A673 (cell line): ENCODE measurements around the gene ANKS1B. TPM values are rescaled to one million over a fixed set of nuclear protein-coding genes. Genes with fewer than 3 reads are reported as not detected.

Experiments used
- BruUV-seq: library from RNA; stranded (reverse); fragments of 400-500 nt; replicated peaks from 2 replicates; lab custom pipeline; 2021; lab: Mats Ljungman, UMichigan
- CTCF ChIA-PET: fragments of 300-600 bp; sonication (Branson Sonifier 250); formaldehyde crosslinking; loops from one replicate; lab custom pipeline; 2022; ENCODE audit warnings: antibody characterized with exemption; lab: Charles Lee
- POLR2A ChIA-PET: fragments of 300-600 bp; sonication (Branson Sonifier 250); formaldehyde crosslinking; loops from one replicate; lab custom pipeline; 2022; ENCODE audit warnings: antibody characterized with exemption; ENCODE audit not compliant: low non-redundant PET; lab: Charles Lee
- DNase-seq: peaks from one replicate; pipeline ENCODE4 v3.0.0-alpha.2; 2015; ENCODE audit warnings: low spot score
- H3K27ac ChIP-seq: fragments of 200-600 bp; sonication (generic); 2 replicates; pipeline ENCODE4 v1.5.1; 2016; ENCODE audit warnings: mixed run types, low read depth, mild to moderate bottlenecking, mixed read lengths, antibody characterized with exemption, low read length; ENCODE audit not compliant: poor library complexity, severe bottlenecking
- H3K27me3 ChIP-seq: fragments of 200-600 bp; sonication (generic); replicated peaks from 2 replicates; pipeline ENCODE4 v1.6.1; 2017; ENCODE audit warnings: mixed run types, low read depth, mild to moderate bottlenecking, mixed read lengths, antibody characterized with exemption, low read length; ENCODE audit not compliant: insufficient read depth, poor library complexity
- H3K36me3 ChIP-seq: fragments of 200-600 bp; sonication (generic); 2 replicates; pipeline ENCODE4 v1.6.1; 2016; ENCODE audit warnings: mixed run types, mild to moderate bottlenecking, mixed read lengths, antibody characterized with exemption, low read length; ENCODE audit not compliant: insufficient read depth, poor library complexity, severe bottlenecking
- H3K4me1 ChIP-seq: fragments of 200-600 bp; sonication (generic); 2 replicates; pipeline ENCODE4 v1.6.1; 2017; ENCODE audit warnings: mixed run types, mild to moderate bottlenecking, mixed read lengths, antibody characterized with exemption, low read length; ENCODE audit not compliant: insufficient read depth, poor library complexity, severe bottlenecking
- H3K4me3 ChIP-seq: fragments of 200-600 bp; sonication (generic); 2 replicates; pipeline ENCODE4 v1.5.1; 2016; ENCODE audit warnings: low read depth, mixed run types, mild to moderate bottlenecking, mixed read lengths, low read length; ENCODE audit not compliant: poor library complexity, severe bottlenecking
- H3K9me3 ChIP-seq: fragments of 200-600 bp; sonication (generic); 2 replicates; pipeline ENCODE4 v1.6.1; 2016; ENCODE audit warnings: mixed run types, low read depth, mild to moderate bottlenecking, mixed read lengths, antibody characterized with exemption, low read length; ENCODE audit not compliant: poor library complexity, severe bottlenecking
- EZH2 ChIP-seq: fragments of 200-600 bp; sonication (generic); IDR thresholded peaks from 2 replicates; pipeline ENCODE4 v1.6.1; 2017; ENCODE audit warnings: borderline replicate concordance, low read depth, mild to moderate bottlenecking, mixed read lengths, antibody characterized with exemption, low read length; ENCODE audit not compliant: poor library complexity, severe bottlenecking
- intact Hi-C: fragments of 100-400 bp; cut with micrococcal nuclease; formaldehyde crosslinking; loops from one replicate; pipeline ENCODE4 v1.10.0; 2022; ENCODE audit not compliant: unreplicated experiment
- total RNA-seq: library from RNA; stranded (reverse); gene quantifications from 2 replicates; pipeline ENCODE4 v1.2.3, GENCODE V29; 2021
- TF ChIP-seq, protein P1 (sequence below): fragments of 300-800, 200-600 bp; sonication (generic); conservative IDR thresholded peaks from 2 replicates; pipeline ENCODE4 v1.5.1; 2017; ENCODE audit warnings: low read depth, mild to moderate bottlenecking, antibody characterized with exemption, low read length, moderate library complexity, mixed read lengths

Gene ANKS1B
- total RNA-seq, 1 experiment from 2014 or later = 0.99 TPM

- no peaks in the 10 kb centered on the region for H3K36me3 ChIP-seq
- TF ChIP-seq, protein P1, sequence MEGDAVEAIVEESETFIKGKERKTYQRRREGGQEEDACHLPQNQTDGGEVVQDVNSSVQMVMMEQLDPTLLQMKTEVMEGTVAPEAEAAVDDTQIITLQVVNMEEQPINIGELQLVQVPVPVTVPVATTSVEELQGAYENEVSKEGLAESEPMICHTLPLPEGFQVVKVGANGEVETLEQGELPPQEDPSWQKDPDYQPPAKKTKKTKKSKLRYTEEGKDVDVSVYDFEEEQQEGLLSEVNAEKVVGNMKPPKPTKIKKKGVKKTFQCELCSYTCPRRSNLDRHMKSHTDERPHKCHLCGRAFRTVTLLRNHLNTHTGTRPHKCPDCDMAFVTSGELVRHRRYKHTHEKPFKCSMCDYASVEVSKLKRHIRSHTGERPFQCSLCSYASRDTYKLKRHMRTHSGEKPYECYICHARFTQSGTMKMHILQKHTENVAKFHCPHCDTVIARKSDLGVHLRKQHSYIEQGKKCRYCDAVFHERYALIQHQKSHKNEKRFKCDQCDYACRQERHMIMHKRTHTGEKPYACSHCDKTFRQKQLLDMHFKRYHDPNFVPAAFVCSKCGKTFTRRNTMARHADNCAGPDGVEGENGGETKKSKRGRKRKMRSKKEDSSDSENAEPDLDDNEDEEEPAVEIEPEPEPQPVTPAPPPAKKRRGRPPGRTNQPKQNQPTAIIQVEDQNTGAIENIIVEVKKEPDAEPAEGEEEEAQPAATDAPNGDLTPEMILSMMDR = no peak
- no peak for TF ChIP-seq EZH2
- ChIA-PET POLR2A (no interaction called here), CTCF (no interaction called here)
- peaks cover 6% of the 10 kb centered on the region for H3K4me1 ChIP-seq
- intact Hi-C loops = no loop called here
- no TSS peak for BruUV-seq
- no peak overlapping the region for H3K27ac ChIP-seq
- H3K4me3 ChIP-seq = no peak overlapping the region
- peak; percentile 67 for DNase-seq
- H3K27me3 ChIP-seq = peaks cover 95% of the 10 kb centered on the region
- no peaks in the 10 kb centered on the region for H3K9me3 ChIP-seq
These were observed 1091.5 kb downstream of the ANKS1B start for GRCh38 chr12:98893126-98893674.

DNA sequence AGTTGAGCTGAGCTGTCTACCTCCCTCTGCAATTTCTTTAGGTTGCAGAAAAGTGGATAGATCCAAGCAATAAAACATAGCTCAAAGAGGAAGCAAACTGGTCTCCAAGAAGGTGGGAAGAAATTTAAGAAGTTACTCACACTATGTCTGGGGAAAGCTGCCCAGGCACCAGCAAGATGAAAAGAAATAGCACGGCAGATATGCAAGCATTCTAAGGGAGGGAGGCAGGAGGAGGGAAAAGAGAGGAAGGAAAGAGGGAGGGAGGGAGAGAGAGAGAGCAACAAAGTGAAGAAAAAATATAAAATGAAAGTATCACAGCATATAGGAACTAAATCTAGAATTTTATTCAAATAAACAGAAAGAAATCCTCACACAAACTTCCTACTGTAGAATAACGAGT lies 1099.0 kb downstream of the ANKS1B start:
- H3K27me3 ChIP-seq = peaks cover 73% of the 10 kb centered on the region
- intact Hi-C loops = no loop called here
- no peak overlapping the region for H3K4me3 ChIP-seq
- no peak for DNase-seq
- no peak overlapping the region for H3K27ac ChIP-seq
- no peaks in the 10 kb centered on the region for H3K4me1 ChIP-seq
- POLR2A ChIA-PET = no interaction called here
- no peaks in the 10 kb centered on the region for H3K9me3 ChIP-seq
- CTCF ChIA-PET = no interaction called here
- no TSS peak for BruUV-seq
- no peaks in the 10 kb centered on the region for H3K36me3 ChIP-seq
- TF ChIP-seq, protein P1 = no peak
- no peak for TF ChIP-seq EZH2

- Histone ChIP-seq H3K4me1 (no peaks in the 10 kb centered on the region), H3K4me3 (no peak overlapping the region), H3K9me3 (no peaks in the 10 kb centered on the region), H3K27me3 (peaks cover 53% of the 10 kb centered on the region), H3K36me3 (no peaks in the 10 kb centered on the region), H3K27ac (no peak overlapping the region)
- ChIA-PET POLR2A (no interaction called here), CTCF (no interaction called here)
- no TSS peak for BruUV-seq
- no peak for DNase-seq
- no peak for TF ChIP-seq EZH2
- TF ChIP-seq, protein P1 = no peak
- intact Hi-C loops = no loop called here
These were observed 1101.5 kb downstream of the ANKS1B start for GRCh38 chr12:98883231-98883630.
